HPDE6-E6E7 (cell line): ENCODE data around the gene TSACC.

Experiments used
- DNase-seq: peaks from one replicate; pipeline ENCODE4 v3.0.0; 2011; ENCODE audit warnings: missing footprints; ENCODE audit errors: extremely low spot score

The TSACC gene

GRCh38 chr1:156393095-156393494 lies 54.8 kb downstream of the TSACC start:
- no peak for DNase-seq

GRCh38 chr1:156394082-156394481 lies 55.8 kb downstream of the TSACC start:
- DNase-seq: no peak

GRCh38 chr1:156394835-156395461 lies 56.6 kb downstream of the TSACC start:
- no peak for DNase-seq
